ENCODE results near the gene SOX13. TPM values are rescaled to one million over a fixed set of nuclear protein-coding genes. Genes with fewer than 3 reads are reported as not detected.
A peak's percentile ranks its signal among the peaks of the same experiment; 100 is the strongest.

The SOX13 gene
- total RNA-seq, 1 experiment from 2014 or later: 35.6 TPM

GRCh38 chr1:204083491-204083890, 10.6 kb downstream of the SOX13 start:
- peak overlapping the region; percentile 61; the same call in 1 of the 2 replicates for H3K27ac ChIP-seq (ENCODE audit: low read depth, low read length)
- ChIA-PET CTCF (no interaction called here), POLR2A (no interaction called here), RAD21 (ENCODE audit: low non-redundant PET in 1 of 2, low total read pairs in 2 of 2, uncharacterized antibody in 2 of 2, unreplicated experiment in 2 of 2) (no interaction called here)
- TF ChIP-seq JUND (IDR thresholded peaks at IDR 0.05): no peak
- TF ChIP-seq CEBPB (IDR thresholded peaks at IDR 0.05; ENCODE audit: low read depth): no peak
- TF ChIP-seq EGR1 (IDR thresholded peaks at IDR 0.05; ENCODE audit: low read depth): no peak
- H3K9ac ChIP-seq (ENCODE audit: low read length): no peak overlapping the region
- intact Hi-C loops (cut with micrococcal nuclease): no loop called here
- H3K4me3 ChIP-seq (replicated peaks in 1 of 2; ENCODE audit: low read depth in 1 of 2, low read length in 2 of 2): no peak overlapping the region
- H3K4me2 ChIP-seq (ENCODE audit: low read length): no peak overlapping the region
- DNase-seq (ENCODE audit: low read depth, low spot score): no peak
- H3K79me2 ChIP-seq (ENCODE audit: insufficient read depth, low read length): peaks cover 57% of the 10 kb centered on the region; the same call in 1 of the 2 replicates
- H3K9me3 ChIP-seq (ENCODE audit: control insufficient read depth in 1 of 2, insufficient read depth in 1 of 2, low read depth in 1 of 2, low read length in 2 of 2): no peaks in the 10 kb centered on the region
- ATAC-seq: no peak
- H2AFZ ChIP-seq (ENCODE audit: low read depth, low read length, poor library complexity, severe bottlenecking): no peak overlapping the region
- no peaks in the 10 kb centered on the region for H4K20me1 ChIP-seq (ENCODE audit: insufficient read depth)
- BruUV-seq (replicated peaks): no TSS peak
- H3K4me1 ChIP-seq (ENCODE audit: control insufficient read depth in 1 of 2, insufficient read depth in 2 of 2, low read length in 2 of 2): peaks cover 43 to 59% of the 10 kb centered on the region in 2 experiments
- no peaks in the 10 kb centered on the region for H3K27me3 ChIP-seq (ENCODE audit: insufficient read depth, low read length)
- H3K36me3 ChIP-seq (ENCODE audit: control insufficient read depth in 1 of 2, insufficient read depth in 2 of 2, low read length in 2 of 2): no peaks in the 10 kb centered on the region
- H3K9me2 ChIP-seq (ENCODE audit: insufficient read depth): no peaks in the 10 kb centered on the region

- BruUV-seq (replicated peaks): no TSS peak
- peaks cover 56% of the 10 kb centered on the region; the same call in 1 of the 2 replicates for H3K79me2 ChIP-seq (ENCODE audit: insufficient read depth, low read length)
- no peak overlapping the region for H3K9ac ChIP-seq (ENCODE audit: low read length)
- no peaks in the 10 kb centered on the region for H3K9me2 ChIP-seq (ENCODE audit: insufficient read depth)
- H4K20me1 ChIP-seq (ENCODE audit: insufficient read depth): no peaks in the 10 kb centered on the region
- ATAC-seq (peak; percentile 24; the same call in 1 of the 2 replicates), DNase-seq (ENCODE audit: low read depth, low spot score) (no peak)
- no peaks in the 10 kb centered on the region for H3K36me3 ChIP-seq (ENCODE audit: control insufficient read depth in 1 of 2, insufficient read depth in 2 of 2, low read length in 2 of 2)
- H3K4me2 ChIP-seq (ENCODE audit: low read length): peak overlapping the region; percentile 39
- H3K4me3 ChIP-seq (replicated peaks in 1 of 2; ENCODE audit: low read depth in 1 of 2, low read length in 2 of 2): no peak overlapping the region
- ChIA-PET POLR2A (no interaction called here), CTCF (interaction anchor here (0.6 kb wide), 1 partner anchor 11 kb away, joined by 3 read pairs; the partner anchor contains the start of gene SOX13), RAD21 (ENCODE audit: low non-redundant PET in 1 of 2, low total read pairs in 2 of 2, uncharacterized antibody in 2 of 2, unreplicated experiment in 2 of 2) (no interaction called here)
- H3K27me3 ChIP-seq (ENCODE audit: insufficient read depth, low read length): no peaks in the 10 kb centered on the region
- TF ChIP-seq SIN3A (IDR thresholded peaks at IDR 0.05; ENCODE audit: low read depth): no peak
- TF ChIP-seq POLR2AphosphoS5 (IDR thresholded peaks at IDR 0.05; ENCODE audit: low read depth, low read length): no peak
- TF ChIP-seq, protein P1, sequence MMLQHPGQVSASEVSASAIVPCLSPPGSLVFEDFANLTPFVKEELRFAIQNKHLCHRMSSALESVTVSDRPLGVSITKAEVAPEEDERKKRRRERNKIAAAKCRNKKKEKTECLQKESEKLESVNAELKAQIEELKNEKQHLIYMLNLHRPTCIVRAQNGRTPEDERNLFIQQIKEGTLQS (IDR thresholded peaks at IDR 0.05): no peak
- no peak for TF ChIP-seq EZH2phosphoT487 (IDR thresholded peaks at IDR 0.05; ENCODE audit: borderline replicate concordance)
- TF ChIP-seq, protein P2, sequence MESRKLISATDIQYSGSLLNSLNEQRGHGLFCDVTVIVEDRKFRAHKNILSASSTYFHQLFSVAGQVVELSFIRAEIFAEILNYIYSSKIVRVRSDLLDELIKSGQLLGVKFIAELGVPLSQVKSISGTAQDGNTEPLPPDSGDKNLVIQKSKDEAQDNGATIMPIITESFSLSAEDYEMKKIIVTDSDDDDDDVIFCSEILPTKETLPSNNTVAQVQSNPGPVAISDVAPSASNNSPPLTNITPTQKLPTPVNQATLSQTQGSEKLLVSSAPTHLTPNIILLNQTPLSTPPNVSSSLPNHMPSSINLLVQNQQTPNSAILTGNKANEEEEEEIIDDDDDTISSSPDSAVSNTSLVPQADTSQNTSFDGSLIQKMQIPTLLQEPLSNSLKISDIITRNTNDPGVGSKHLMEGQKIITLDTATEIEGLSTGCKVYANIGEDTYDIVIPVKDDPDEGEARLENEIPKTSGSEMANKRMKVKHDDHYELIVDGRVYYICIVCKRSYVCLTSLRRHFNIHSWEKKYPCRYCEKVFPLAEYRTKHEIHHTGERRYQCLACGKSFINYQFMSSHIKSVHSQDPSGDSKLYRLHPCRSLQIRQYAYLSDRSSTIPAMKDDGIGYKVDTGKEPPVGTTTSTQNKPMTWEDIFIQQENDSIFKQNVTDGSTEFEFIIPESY (IDR thresholded peaks at IDR 0.05; ENCODE audit: extremely low read depth, insufficient replicate concordance, low read length): no peak
- no peak for TF ChIP-seq CBX3 (IDR thresholded peaks at IDR 0.05; ENCODE audit: low read depth)
- no peak for TF ChIP-seq POLR2A (IDR thresholded peaks at IDR 0.05; ENCODE audit: borderline replicate concordance, extremely low read depth, insufficient read depth, insufficient read length)
- no peak for TF ChIP-seq TCF7L2 (IDR thresholded peaks at IDR 0.05; ENCODE audit: borderline replicate concordance, extremely low read depth, insufficient read depth, insufficient read length)
- no peak for TF ChIP-seq ZFX (IDR thresholded peaks at IDR 0.05)
- TF ChIP-seq SRF (IDR thresholded peaks at IDR 0.05; ENCODE audit: low read depth): no peak
- no peak for TF ChIP-seq YY1 (IDR thresholded peaks at IDR 0.05; ENCODE audit: extremely low read depth, insufficient replicate concordance, low read depth, low read length)
- no peak for TF ChIP-seq JUND (IDR thresholded peaks at IDR 0.05)
- intact Hi-C loops (cut with micrococcal nuclease): no loop called here
- no peak overlapping the region for H2AFZ ChIP-seq (ENCODE audit: low read depth, low read length, poor library complexity, severe bottlenecking)
- peaks cover 35 to 51% of the 10 kb centered on the region in 2 experiments for H3K4me1 ChIP-seq (ENCODE audit: control insufficient read depth in 1 of 2, insufficient read depth in 2 of 2, low read length in 2 of 2)
- peak overlapping the region; percentile 61; the same call in 1 of the 2 replicates for H3K27ac ChIP-seq (ENCODE audit: low read depth, low read length)
- no peaks in the 10 kb centered on the region for H3K9me3 ChIP-seq (ENCODE audit: control insufficient read depth in 1 of 2, insufficient read depth in 1 of 2, low read depth in 1 of 2, low read length in 2 of 2)
Observed at GRCh38 chr1:204084247-204084772, 11.4 kb downstream of the SOX13 start.
